ENCODE data around the gene PCDHA8.
"Not testable (repeated sequence)": the region's sequence is repeated elsewhere in the genome, so short reads cannot be mapped to it uniquely, and the experiment has no call there.

The PCDHA8 gene

DNA sequence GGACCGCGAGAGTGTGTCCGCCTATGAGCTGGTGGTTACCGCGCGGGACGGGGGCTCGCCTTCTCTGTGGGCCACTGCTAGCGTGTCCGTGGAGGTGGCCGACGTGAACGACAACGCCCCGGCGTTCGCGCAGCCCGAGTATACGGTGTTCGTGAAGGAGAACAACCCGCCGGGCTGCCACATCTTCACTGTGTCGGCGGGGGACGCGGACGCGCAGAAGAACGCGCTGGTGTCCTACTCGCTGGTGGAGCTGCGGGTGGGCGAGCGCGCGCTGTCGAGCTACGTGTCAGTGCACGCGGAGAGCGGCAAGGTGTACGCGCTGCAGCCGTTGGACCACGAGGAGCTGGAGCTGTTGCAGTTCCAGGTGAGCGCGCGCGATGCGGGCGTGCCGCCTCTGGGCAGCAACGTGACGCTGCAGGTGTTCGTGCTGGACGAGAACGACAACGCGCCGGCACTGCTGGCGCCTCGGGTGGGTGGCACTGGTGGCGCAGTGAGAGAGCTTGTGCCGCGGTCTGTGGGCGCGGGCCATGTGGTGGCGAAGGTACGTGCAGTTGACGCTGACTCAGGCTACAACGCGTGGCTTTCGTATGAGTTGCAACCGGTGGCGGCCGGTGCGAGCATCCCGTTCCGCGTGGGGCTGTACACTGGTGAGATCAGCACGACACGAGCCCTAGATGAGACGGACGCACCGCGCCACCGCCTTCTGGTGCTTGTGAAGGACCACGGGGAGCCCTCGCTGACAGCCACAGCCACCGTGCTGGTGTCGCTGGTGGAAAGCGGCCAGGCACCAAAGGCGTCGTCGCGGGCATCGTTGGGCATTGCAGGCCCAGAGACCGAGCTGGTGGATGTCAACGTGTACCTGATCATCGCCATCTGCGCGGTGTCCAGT lies 5.1 kb upstream of the PCDHA8 start:
- TF ChIP-seq, protein P1, sequence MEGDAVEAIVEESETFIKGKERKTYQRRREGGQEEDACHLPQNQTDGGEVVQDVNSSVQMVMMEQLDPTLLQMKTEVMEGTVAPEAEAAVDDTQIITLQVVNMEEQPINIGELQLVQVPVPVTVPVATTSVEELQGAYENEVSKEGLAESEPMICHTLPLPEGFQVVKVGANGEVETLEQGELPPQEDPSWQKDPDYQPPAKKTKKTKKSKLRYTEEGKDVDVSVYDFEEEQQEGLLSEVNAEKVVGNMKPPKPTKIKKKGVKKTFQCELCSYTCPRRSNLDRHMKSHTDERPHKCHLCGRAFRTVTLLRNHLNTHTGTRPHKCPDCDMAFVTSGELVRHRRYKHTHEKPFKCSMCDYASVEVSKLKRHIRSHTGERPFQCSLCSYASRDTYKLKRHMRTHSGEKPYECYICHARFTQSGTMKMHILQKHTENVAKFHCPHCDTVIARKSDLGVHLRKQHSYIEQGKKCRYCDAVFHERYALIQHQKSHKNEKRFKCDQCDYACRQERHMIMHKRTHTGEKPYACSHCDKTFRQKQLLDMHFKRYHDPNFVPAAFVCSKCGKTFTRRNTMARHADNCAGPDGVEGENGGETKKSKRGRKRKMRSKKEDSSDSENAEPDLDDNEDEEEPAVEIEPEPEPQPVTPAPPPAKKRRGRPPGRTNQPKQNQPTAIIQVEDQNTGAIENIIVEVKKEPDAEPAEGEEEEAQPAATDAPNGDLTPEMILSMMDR (IDR thresholded peaks at IDR 0.05; ENCODE audit: low read depth, low read length, missing control alignments) = no peak
- no peak overlapping the region for H3K4me3 ChIP-seq (ENCODE audit: low read depth, low read length)
- no peak for DNase-seq (ENCODE audit: low read depth)

GRCh38 chr5:140842798-140843733 lies 2.1 kb downstream of the PCDHA8 start:
- TF ChIP-seq, protein P1 (IDR thresholded peaks at IDR 0.05; ENCODE audit: low read depth, low read length, missing control alignments) = no peak
- no peak overlapping the region for H3K4me3 ChIP-seq (ENCODE audit: low read depth, low read length)
- no peak for DNase-seq (ENCODE audit: low read depth)

DNA sequence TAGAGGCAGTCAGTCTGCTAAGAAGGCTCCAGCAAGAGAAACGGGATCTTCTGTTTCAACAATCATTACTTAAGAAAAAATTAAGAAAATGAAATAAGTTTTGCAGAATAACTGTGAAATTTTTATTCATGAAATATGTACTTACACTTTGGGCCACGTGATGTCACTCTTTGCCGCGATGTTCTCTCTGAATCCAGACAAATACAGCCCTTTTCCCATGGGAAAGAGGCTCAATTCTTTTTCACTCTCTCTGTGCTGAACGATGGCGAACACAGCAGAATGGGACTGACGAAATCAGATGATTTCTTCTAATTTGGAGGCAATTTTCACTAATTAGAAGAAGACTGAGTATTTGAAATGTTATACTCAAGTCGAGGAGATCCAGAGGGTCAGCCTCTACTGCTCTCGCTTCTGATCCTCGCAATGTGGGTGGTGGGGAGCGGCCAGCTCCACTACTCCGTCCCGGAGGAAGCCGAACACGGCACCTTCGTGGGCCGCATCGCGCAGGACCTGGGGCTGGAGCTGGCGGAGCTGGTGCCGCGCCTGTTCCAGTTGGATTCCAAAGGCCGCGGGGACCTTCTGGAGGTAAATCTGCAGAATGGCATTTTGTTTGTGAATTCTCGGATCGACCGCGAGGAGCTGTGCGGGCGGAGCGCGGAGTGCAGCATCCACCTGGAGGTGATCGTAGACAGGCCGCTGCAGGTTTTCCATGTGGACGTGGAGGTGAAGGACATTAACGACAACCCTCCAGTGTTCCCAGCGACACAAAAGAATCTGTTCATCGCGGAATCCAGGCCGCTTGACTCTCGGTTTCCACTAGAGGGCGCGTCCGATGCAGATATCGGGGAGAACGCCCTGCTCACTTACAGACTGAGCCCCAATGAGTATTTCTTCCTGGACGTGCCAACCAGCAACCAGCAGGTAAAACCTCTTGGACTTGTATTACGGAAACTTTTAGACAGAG lies 7.4 kb downstream of the PCDHA8 start, which contains the start of gene PCDHA9:
Gene PCDHA9, plus strand, starts transcription at position 244 of the 964 bp plus-strand sequence. Its CDS starts 114 bp downstream, at position 358.
- not testable (repeated sequence) for H3K4me3 ChIP-seq (ENCODE audit: low read depth, low read length); DNase-seq (ENCODE audit: low read depth)

GRCh38 chr5:140849831-140850634 lies 9.0 kb downstream of the PCDHA8 start:
- not testable (repeated sequence) for H3K4me3 ChIP-seq (ENCODE audit: low read depth, low read length); DNase-seq (ENCODE audit: low read depth)

DNA sequence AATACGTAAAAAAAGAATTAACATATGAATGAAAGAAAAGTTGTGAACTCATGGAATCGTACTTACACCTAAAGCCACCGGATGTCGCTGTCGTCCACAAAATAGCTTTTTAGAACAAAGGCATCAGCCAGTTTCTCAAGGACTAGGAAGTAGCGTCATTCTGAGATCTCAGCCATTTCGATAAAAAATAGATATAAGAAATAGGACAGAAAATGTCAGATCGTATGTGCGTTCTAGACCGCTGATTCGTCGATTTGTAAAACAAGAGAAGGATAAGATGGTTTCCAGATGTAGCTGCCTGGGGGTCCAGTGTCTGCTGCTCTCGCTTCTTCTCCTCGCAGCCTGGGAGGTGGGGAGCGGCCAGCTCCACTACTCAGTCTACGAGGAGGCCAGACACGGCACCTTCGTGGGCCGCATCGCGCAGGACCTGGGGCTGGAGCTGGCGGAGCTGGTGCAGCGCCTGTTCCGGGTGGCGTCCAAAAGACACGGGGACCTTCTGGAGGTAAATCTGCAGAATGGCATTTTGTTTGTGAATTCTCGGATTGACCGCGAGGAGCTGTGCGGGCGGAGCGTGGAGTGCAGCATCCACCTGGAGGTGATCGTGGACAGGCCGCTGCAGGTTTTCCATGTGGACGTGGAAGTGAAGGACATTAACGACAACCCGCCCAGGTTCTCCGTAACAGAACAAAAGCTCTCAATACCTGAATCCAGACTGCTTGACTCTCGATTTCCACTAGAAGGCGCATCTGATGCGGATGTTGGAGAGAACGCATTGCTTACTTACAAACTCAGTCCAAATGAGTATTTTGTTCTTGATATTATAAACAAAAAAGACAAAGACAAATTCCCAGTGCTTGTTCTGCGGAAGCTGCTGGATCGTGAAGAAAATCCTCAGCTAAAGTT lies 15.0 kb downstream of the PCDHA8 start, which contains the start of gene PCDHA10:
Gene PCDHA10, plus strand, starts transcription at position 126 of the 903 bp plus-strand sequence. Its CDS starts 152 bp downstream, at position 278.
- no peak for DNase-seq (ENCODE audit: low read depth)
- TF ChIP-seq, protein P1 (IDR thresholded peaks at IDR 0.05; ENCODE audit: low read depth, low read length, missing control alignments) = no peak
- H3K4me3 ChIP-seq (ENCODE audit: low read depth, low read length) = no peak within 1 kb of the TSS

DNA sequence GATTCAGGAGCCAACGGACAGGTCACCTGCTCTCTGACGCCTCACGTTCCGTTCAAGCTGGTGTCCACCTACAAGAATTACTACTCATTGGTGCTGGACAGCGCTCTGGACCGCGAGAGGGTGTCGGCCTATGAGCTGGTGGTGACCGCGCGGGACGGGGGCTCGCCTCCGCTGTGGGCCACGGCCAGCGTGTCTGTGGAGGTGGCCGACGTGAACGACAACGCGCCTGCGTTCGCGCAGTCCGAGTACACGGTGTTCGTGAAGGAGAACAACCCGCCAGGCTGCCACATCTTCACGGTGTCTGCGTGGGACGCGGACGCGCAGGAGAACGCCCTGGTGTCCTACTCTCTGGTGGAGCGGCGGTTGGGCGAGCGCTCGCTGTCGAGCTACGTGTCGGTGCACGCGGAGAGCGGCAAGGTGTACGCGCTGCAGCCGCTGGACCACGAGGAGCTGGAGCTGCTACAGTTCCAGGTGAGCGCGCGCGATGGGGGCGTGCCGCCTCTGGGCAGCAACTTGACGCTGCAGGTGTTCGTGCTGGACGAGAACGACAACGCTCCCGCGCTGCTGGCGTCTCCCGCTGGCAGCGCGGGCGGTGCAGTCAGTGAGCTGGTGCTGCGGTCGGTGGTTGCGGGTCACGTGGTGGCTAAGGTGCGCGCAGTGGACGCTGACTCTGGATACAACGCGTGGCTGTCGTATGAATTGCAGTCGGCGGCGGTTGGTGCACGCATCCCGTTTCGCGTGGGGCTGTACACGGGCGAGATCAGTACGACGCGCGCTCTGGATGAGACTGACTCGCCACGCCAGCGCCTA lies 16.4 kb downstream of the PCDHA8 start:
- H3K4me3 ChIP-seq (ENCODE audit: low read depth, low read length) = no peak overlapping the region
- no peak for DNase-seq (ENCODE audit: low read depth)
- TF ChIP-seq, protein P1 (IDR thresholded peaks at IDR 0.05; ENCODE audit: low read depth, low read length, missing control alignments) = no peak
